GM19328 (cell line): ENCODE results near the gene WWOX.
"Not testable (repeated sequence)": the region's sequence is repeated elsewhere in the genome, so short reads cannot be mapped to it uniquely, and the experiment has no call there.

Source experiments
- ATAC-seq: cut with Tn5 transposase; IDR thresholded peaks from one replicate; pipeline ENCODE4 v1.9.1; 2021; ENCODE audit warnings: mild to moderate bottlenecking, moderate library complexity; ENCODE audit not compliant: unreplicated experiment

WWOX gene

GRCh38 chr16:78594191-78594590, 494.7 kb downstream of the WWOX start:
- ATAC-seq, result no peak

GRCh38 chr16:78596348-78596995, 497.0 kb downstream of the WWOX start:
- no peak for ATAC-seq

DNA sequence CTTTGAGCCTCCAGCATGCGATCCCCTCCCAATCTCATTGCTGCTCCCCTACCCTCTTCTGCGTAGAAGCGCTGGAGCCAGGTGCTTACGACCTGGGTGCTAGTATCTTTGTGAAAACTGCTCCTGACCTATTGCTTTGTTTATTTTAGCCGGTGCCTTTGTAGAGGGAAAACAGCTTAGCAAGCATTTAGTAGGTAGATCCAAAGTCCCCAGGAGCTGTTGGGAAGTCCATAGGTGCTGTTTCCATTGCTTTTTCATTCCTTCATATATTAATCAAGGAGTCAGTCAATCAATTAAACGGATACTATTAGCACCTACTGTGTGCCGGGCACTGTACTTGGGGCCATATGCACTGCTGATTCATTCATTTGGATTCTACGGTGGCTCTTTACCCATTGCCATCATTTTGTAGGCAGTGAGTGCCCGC, 497.6 kb downstream of the WWOX start:
- ATAC-seq, result no peak

DNA sequence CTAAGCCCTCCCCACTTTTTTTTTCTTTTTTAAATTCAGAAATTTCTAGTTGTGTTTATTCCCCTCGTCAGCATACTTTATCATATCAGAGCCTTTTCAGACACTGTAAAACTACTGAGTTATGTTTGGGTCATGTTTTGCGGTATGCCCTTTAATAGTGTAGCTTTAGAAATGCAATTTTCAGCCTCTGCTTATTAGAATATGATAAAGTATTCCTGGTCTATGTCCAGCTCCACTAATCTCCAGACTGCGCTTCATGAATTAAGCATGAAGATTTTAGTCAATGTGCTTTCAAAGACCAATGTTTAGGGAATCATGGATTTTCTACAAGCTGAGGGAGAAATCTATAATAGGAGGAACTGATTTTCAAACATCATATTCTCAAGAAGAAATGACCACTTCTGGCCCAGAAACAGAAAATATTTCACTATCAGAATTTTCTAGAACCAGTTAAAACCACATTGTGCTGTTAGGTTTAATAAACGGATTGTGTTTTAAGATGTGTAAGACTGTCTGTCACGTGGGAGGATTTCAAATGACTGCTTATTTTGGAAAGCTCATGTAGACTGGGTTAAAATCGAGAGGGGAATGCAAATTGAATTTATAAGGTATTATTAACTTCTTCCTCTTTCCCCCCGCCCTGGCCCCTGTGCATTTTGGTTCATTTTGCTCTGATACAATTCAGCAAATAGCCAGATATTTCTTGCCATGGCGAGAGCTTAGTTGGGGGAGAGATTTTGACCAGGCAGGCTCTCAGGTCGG, 498.5 kb downstream of the WWOX start:
- ATAC-seq, result no peak

DNA sequence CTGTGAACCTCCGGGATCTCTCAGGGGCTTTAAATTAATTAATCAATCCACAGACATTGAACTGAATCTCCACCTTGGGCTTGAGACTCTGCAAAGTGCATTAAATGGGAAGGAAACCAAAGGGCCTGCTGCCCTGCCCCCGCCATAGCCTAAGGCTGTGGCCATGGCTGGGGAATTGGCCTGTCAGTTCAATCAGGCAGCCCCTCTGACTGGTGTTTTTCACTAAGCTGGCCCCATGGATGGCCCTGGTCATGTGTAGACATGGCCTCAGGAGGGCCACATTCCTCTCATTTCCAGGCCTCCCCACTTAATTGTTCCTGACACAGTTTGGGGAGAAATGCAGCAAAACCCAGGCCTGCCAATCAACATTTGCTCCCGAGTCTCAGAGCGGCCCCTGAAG, 499.8 kb downstream of the WWOX start:
- no peak for ATAC-seq

- ATAC-seq, result not testable (repeated sequence)
Observed at GRCh38 chr16:78604423-78605062, 505.1 kb downstream of the WWOX start.

DNA sequence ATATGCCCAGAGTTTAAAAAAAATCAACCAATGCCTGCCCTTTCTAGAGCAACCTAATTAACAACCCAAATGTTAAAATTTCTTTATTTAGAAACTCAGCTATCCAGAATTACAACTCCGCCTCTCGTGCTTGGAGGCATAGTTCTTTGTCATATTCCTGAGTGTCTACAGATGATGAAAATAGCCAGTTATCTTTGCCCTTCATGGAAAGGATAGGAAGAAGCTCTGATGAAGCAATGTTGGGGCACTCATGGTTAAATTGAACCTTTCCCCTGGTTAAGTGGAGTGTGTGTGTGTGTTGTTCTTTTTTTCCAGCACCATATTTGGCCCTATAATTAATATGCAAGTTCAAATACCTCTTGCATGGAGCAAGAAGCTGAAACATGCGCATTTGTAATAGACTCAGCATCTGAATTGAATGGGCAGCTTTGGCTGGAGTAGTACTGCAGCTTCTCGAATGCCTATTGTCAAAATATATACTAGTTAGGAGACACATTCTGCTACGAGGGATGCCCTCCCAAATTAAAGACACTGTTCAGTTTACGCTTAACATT, 506.2 kb downstream of the WWOX start:
- ATAC-seq, result no peak

DNA sequence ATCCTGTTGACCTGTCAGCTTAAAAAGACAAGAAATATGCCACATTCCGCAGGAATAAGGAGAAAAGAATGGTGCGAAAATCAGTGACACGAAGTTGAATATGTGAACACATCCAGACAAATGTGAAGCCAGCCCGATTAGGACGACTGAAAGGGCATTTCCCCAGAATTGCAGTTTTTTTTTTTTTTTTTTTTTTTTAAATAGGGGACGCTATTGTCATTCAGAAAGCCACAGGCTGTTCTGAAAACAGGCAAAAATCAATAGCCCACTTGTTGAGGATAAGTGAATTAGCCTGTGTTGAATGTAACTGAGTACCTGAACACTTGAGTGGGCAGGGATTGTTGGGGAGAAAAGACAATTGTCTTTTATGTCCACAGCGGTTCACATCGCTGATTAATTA, 507.1 kb downstream of the WWOX start:
- no peak for ATAC-seq

DNA sequence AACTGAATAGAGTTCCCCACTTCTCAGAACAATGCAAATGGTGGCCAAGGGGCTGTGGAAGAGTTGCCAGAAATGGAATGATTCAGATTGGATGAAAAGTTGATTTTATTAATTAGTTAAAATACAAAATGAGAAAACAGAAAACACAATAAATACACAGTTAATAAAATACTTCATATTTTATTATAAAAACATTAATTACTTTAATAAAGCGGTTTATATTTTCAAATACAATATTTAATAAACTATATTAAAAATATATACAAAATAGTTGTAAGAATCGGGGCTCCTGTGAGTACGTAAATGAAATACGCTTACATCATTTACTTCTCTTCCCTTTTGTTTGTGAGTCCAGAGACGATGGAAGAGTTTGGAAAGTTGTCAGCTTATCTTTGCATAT, 507.6 kb downstream of the WWOX start:
- no peak for ATAC-seq

- ATAC-seq, result no peak
Observed at GRCh38 chr16:78607465-78607864, 508.0 kb downstream of the WWOX start.

DNA sequence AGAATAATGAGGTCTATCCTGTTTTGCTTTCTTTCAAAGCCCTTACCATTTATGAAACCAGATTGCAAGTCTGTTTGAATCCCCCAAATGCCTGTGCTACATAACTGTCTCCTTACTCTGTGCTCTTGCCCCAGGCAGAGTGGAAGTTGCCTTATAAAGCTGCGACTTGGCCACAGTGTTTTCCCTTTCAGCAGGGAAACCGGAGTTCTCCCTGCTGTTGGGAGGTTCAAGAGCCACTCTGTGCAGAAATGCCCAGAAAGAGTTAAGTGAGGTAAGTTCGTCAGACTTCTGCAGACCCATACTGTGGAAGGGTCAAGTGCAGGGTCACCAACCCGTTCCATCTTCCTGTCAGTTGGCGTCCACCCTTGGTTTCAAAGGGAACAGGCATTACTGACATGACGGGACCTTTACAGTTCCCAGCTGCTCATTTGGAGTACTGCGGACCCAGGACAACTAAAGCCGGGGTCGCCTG, 508.9 kb downstream of the WWOX start:
- no peak for ATAC-seq

GRCh38 chr16:78609402-78610274, 510.2 kb downstream of the WWOX start:
- no peak for ATAC-seq

- ATAC-seq, result no peak
Observed at GRCh38 chr16:78611318-78611717, 511.9 kb downstream of the WWOX start.

- no peak for ATAC-seq
Observed at GRCh38 chr16:78619811-78620210, 520.4 kb downstream of the WWOX start.

GRCh38 chr16:78620291-78620690, 520.8 kb downstream of the WWOX start:
- no peak for ATAC-seq

DNA sequence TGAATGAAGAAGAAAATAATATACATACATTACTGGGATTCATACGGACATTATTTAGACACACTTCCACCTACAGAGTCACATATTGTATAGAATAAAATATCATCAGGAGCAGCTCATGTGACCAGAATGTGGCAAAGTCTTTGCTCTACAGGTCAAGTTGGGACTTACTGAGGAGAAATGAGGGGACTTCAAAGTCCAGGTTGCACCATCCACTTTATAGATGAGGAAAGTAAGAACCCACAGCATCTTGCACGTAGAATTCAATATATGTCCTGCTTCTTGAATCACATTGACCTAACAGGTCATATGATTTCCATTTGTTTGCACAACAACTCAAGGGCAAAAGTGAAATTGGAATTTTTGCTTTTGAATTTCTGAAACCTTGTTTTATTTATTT, 524.3 kb downstream of the WWOX start:
- no peak for ATAC-seq

GRCh38 chr16:78624366-78624765, 524.9 kb downstream of the WWOX start:
- ATAC-seq, result no peak

DNA sequence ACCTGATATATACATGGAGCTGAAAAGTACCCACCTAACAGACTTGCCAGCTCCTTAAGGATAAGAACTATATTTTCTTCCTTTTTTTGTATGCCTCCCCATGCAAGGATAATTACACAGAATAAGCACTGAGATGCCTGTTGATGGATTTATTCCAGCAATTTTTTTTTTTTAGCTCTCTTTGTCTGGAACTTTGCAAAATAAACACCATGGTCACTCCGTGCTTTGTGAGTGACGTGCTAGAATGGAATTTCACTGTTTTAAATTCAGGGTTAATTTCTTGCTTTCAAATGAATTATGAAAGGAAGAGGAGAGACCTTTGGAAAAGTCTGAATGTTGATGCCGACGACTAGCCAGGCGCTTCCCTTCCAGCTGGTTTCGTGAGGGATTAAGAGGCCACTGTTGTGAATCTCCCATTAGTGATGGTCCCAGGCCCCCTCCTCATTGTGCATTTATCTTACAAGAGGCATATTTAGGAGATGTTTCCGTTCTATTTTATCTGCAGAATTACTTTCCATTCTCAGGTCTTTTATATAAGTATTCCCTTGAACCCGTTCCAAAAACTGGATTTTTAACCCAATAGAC, 529.1 kb downstream of the WWOX start:
- ATAC-seq, result no peak

- no peak for ATAC-seq
Observed at GRCh38 chr16:78629173-78629572, 529.7 kb downstream of the WWOX start.

DNA sequence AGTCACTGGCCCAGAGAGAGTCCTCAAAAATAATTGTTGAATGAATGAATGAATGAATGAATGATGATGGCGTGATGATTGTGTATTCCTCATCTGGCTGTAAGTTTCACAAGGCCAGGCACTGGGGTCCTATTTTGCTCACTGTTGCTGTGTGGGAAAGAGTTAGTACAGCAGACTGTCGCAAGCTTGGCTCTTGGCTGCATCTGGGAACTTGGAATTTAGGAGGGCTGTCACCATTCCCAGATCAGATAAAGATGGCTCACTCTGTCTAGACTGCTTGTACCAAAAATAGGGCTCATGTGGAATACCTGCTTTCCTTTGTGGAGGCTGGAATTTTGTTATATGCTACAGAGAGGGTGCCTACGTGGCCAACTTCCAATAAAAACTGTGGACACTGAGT, 530.6 kb downstream of the WWOX start:
- ATAC-seq, result no peak
